ENCODE results near the gene RFC4. TPM values are rescaled to one million over a fixed set of nuclear protein-coding genes. Genes with fewer than 3 reads are reported as not detected.
"Not testable (repeated sequence)": the region's sequence is repeated elsewhere in the genome, so short reads cannot be mapped to it uniquely, and the experiment has no call there.

Gene RFC4
- total and polyA plus RNA-seq, 4 experiments from 2014 or later: 18.4 to 24.6 (median 20.2) TPM

- no peaks in the 10 kb centered on the region for H3K4me1 ChIP-seq (ENCODE audit: insufficient read depth, low read length)
- Mint-ChIP-seq H3K4me1 (peaks cover 0 to 2% (median 0%) of the 10 kb centered on the region in 4 donors), H3K9me3 (no peaks in the 10 kb centered on the region), H3K27me3 (peaks cover 0 to 2% of the 10 kb centered on the region in 2 donors), H3K36me3 (no peaks in the 10 kb centered on the region), H3K4me3 (no peak overlapping the region), H3K27ac (no peak overlapping the region)
- no peak for DNase-seq
- intact Hi-C loops (cut with micrococcal nuclease): no loop called here
- no peaks in the 10 kb centered on the region for H3K9me3 ChIP-seq (ENCODE audit: control insufficient read depth in 1 of 2, low read length in 2 of 2)
- CTCF ChIA-PET (ENCODE audit: partially characterized antibody): interaction anchor here (1.4 to 9.8 kb wide), 3 partner anchors 46 to 836 kb away, joined by 7 to 278 read pairs (median 11); partner anchors contain the start of gene AHSG
- H3K36me3 ChIP-seq (ENCODE audit: insufficient read depth, low read length): no peaks in the 10 kb centered on the region
- no peak overlapping the region for H3K4me3 ChIP-seq (ENCODE audit: low read length in 2 of 2)
- POLR2A ChIA-PET (ENCODE audit: partially characterized antibody): interaction anchor here (2.3 kb wide), 1 partner anchor 35 kb away, joined by 10 read pairs; the partner anchor contains the start of gene EIF4A2
- no peaks in the 10 kb centered on the region for H3K27me3 ChIP-seq (ENCODE audit: insufficient read depth, low read length)
- H3K27ac ChIP-seq (ENCODE audit: low read depth, low read length): no peak overlapping the region
These were observed 12.2 kb upstream of the RFC4 start for GRCh38 chr3:186818516-186818915.

GRCh38 chr3:186815435-186815834, 9.2 kb upstream of the RFC4 start:
- POLR2A ChIA-PET (ENCODE audit: partially characterized antibody): no interaction called here
- Mint-ChIP-seq H3K27ac (no peak overlapping the region), H3K9me3 (no peaks in the 10 kb centered on the region), H3K27me3 (peaks cover 2% of the 10 kb centered on the region in 2 donors), H3K4me3 (no peak overlapping the region), H3K4me1 (peaks cover 0 to 2% (median 0%) of the 10 kb centered on the region in 4 donors), H3K36me3 (no peaks in the 10 kb centered on the region)
- DNase-seq: no peak
- intact Hi-C loops (cut with micrococcal nuclease): no loop called here
- H3K36me3 ChIP-seq (ENCODE audit: insufficient read depth, low read length): no peaks in the 10 kb centered on the region
- no peaks in the 10 kb centered on the region for H3K27me3 ChIP-seq (ENCODE audit: insufficient read depth, low read length)
- H3K9me3 ChIP-seq (ENCODE audit: control insufficient read depth in 1 of 2, low read length in 2 of 2): no peaks in the 10 kb centered on the region
- CTCF ChIA-PET (ENCODE audit: partially characterized antibody): no interaction called here
- H3K27ac ChIP-seq (ENCODE audit: low read depth, low read length): no peak overlapping the region
- H3K4me1 ChIP-seq (ENCODE audit: insufficient read depth, low read length): no peaks in the 10 kb centered on the region
- no peak overlapping the region for H3K4me3 ChIP-seq (ENCODE audit: low read length in 2 of 2)

DNA sequence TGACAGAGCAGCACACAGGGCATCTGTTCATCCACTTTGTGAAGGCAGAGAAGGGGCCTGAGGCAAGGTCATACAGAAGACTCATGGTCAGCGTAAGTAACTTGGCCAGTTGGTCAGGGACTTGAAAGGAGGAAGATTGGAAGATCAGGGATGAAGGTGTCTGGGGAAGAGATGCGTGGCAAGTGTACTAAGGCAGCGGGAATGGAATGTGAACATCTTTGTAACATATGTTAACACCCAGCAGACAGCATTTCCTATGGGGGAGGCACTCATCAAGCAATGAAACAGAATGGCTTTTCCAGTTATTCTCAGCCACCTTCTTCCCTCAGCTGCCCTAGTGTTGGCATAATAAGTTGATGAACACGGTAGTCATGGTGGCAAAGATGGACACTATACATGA, 7.8 kb upstream of the RFC4 start:
- Mint-ChIP-seq H3K9me3 (no peaks in the 10 kb centered on the region), H3K4me3 (no peak overlapping the region), H3K36me3 (no peaks in the 10 kb centered on the region), H3K27me3 (peaks cover 2% of the 10 kb centered on the region in 2 donors), H3K4me1 (no peaks in the 10 kb centered on the region), H3K27ac (no peak overlapping the region)
- POLR2A ChIA-PET (ENCODE audit: partially characterized antibody): no interaction called here
- Histone ChIP-seq H3K9me3 (ENCODE audit: control insufficient read depth in 1 of 2, low read length in 2 of 2) (no peaks in the 10 kb centered on the region), H3K27me3 (ENCODE audit: insufficient read depth, low read length) (no peaks in the 10 kb centered on the region), H3K27ac (ENCODE audit: low read depth, low read length) (no peak overlapping the region), H3K4me1 (ENCODE audit: insufficient read depth, low read length) (no peaks in the 10 kb centered on the region), H3K36me3 (ENCODE audit: insufficient read depth, low read length) (no peaks in the 10 kb centered on the region), H3K4me3 (ENCODE audit: low read length in 2 of 2) (no peak overlapping the region)
- intact Hi-C loops (cut with micrococcal nuclease): no loop called here
- CTCF ChIA-PET (ENCODE audit: partially characterized antibody): interaction anchor here (0.8 to 1.0 kb wide), 2 partner anchors 11 to 199 kb away, joined by 3 read pairs; no protein-coding TSS in a partner anchor
- DNase-seq: no peak

DNA sequence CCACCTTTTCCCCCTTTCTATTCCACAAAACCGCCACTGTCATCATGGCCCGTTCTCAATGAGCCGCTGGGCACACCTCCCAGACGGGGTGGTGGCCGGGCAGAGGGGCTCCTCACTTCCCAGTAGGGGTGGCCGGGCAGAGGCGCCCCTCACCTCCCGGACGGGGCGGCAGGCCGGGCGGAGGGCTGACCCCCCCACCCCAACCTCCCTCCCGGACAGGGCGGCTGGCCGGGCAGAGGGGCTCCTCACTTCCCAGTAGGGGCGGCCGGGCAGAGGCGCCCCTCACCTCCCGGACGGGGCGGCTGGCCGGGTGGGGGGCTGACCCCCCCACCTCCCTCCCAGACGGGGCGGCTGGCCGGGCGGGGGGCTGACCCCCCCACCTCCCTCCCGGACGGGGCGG, 5.0 kb upstream of the RFC4 start:
- H3K27me3 Mint-ChIP-seq; H3K4me1 ChIP-seq (ENCODE audit: insufficient read depth, low read length); intact Hi-C loops (cut with micrococcal nuclease); H3K36me3 Mint-ChIP-seq; H3K4me3 ChIP-seq (ENCODE audit: low read length in 2 of 2); DNase-seq; H3K9me3 Mint-ChIP-seq; H3K27ac ChIP-seq (ENCODE audit: low read depth, low read length); H3K4me3 Mint-ChIP-seq; H3K27ac Mint-ChIP-seq; H3K27me3 ChIP-seq (ENCODE audit: insufficient read depth, low read length); H3K9me3 ChIP-seq (ENCODE audit: control insufficient read depth in 1 of 2, low read length in 2 of 2); H3K36me3 ChIP-seq (ENCODE audit: insufficient read depth, low read length): not testable (repeated sequence)
- POLR2A ChIA-PET (ENCODE audit: partially characterized antibody): interaction anchor here (7.5 kb wide), 1 partner anchor 27 kb away, joined by 160 read pairs; the partner anchor contains the start of gene EIF4A2
- CTCF ChIA-PET (ENCODE audit: partially characterized antibody): interaction anchor here (1.2 kb wide), 1 partner anchor 10 kb away, joined by 3 read pairs; no protein-coding TSS in a partner anchor
- peaks cover 6 to 13% (median 9%) of the 10 kb centered on the region in 4 donors for H3K4me1 Mint-ChIP-seq

DNA sequence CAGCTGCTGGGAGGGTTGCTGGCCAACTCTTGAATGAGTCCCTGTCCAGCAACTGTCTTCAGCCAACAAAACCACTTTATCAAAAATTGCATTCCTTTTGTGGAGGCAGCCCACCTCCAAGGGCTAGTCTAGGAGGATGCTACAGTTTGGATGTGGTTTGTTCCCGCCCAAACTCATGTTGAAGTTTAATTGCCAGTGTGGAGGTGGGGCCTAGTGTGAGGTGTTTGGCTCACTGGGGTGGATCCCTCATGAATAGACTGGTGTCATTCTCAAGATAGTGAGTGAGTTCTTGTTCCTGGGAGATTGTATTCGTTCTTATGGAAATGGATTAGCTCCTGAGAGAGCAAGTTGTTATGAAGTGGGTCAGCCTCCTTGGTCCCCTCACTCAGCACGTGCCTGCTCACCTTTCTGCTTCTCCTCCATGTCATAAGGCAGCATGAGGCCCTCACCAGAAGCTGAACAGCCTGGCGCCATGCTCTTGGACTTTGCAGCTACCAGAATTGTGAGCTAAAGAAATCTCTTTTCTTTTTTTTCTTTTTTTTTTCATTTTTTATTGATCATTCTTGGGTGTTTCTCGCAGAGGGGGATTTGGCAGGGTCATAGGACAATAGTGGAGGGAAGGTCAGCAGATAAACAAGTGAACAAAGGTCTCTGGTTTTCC, 4.2 kb upstream of the RFC4 start:
- intact Hi-C loops (cut with micrococcal nuclease): no loop called here
- no peaks in the 10 kb centered on the region for H3K9me3 ChIP-seq (ENCODE audit: control insufficient read depth in 1 of 2, low read length in 2 of 2)

GRCh38 chr3:186807231-186807630, 949 bp upstream of the RFC4 start:
- intact Hi-C loops (cut with micrococcal nuclease): loop anchor here (5.0 kb wide), 1 partner anchor 35 kb away; no protein-coding TSS in a partner anchor
- H3K27me3 Mint-ChIP-seq: no peaks in the 10 kb centered on the region
- POLR2A ChIA-PET (ENCODE audit: partially characterized antibody): interaction anchor here (0.6 to 7.5 kb wide), 8 partner anchors 15 to 240 kb away, joined by 3 to 160 read pairs (median 6); partner anchors contain the start of genes EIF4A2 and TBCCD1
- H3K9me3 Mint-ChIP-seq: no peaks in the 10 kb centered on the region
- no peaks in the 10 kb centered on the region for H3K36me3 ChIP-seq (ENCODE audit: insufficient read depth, low read length)
- CTCF ChIA-PET (ENCODE audit: partially characterized antibody): interaction anchor here (1.0 to 3.4 kb wide), 3 partner anchors 14 to 190 kb away, joined by 3 to 20 read pairs (median 14); no protein-coding TSS in a partner anchor
- no peak for DNase-seq
- H3K9me3 ChIP-seq (ENCODE audit: control insufficient read depth in 1 of 2, low read length in 2 of 2): no peaks in the 10 kb centered on the region
- H3K36me3 Mint-ChIP-seq: peaks cover 4 to 14% of the 10 kb centered on the region in 2 donors
- no peaks in the 10 kb centered on the region for H3K27me3 ChIP-seq (ENCODE audit: insufficient read depth, low read length)
- H3K27ac ChIP-seq (ENCODE audit: low read depth, low read length): peak overlapping the region; percentile 93
- peak overlapping the region in 1 of 2 donors; percentile 98 for H3K4me3 ChIP-seq (ENCODE audit: low read length in 2 of 2)
- peak overlapping the region; percentile 93 to 98 (median 96) for H3K4me3 Mint-ChIP-seq
- H3K27ac Mint-ChIP-seq: peak overlapping the region; percentile 89 to 97 (median 95)
- H3K4me1 ChIP-seq (ENCODE audit: insufficient read depth, low read length): peaks cover 18% of the 10 kb centered on the region
- peaks cover 11 to 33% (median 17%) of the 10 kb centered on the region in 4 donors for H3K4me1 Mint-ChIP-seq

More for the DNA sequence above, 4.2 kb upstream of the RFC4 start:
- H3K4me1 ChIP-seq (ENCODE audit: insufficient read depth, low read length): peaks cover 13% of the 10 kb centered on the region
- H3K27me3 ChIP-seq (ENCODE audit: insufficient read depth, low read length): no peaks in the 10 kb centered on the region
- peaks cover 2% of the 10 kb centered on the region in 2 donors for H3K27me3 Mint-ChIP-seq
- POLR2A ChIA-PET (ENCODE audit: partially characterized antibody): interaction anchor here (1.1 to 7.5 kb wide), 2 partner anchors 23 to 26 kb away, joined by 4 to 160 read pairs; partner anchors contain the start of gene EIF4A2
- no peak overlapping the region for H3K4me3 ChIP-seq (ENCODE audit: low read length in 2 of 2)
- H3K4me1 Mint-ChIP-seq: peaks cover 10 to 22% (median 11%) of the 10 kb centered on the region in 4 donors
- no peaks in the 10 kb centered on the region for H3K9me3 Mint-ChIP-seq
- no peaks in the 10 kb centered on the region for H3K36me3 ChIP-seq (ENCODE audit: insufficient read depth, low read length)
- H3K27ac ChIP-seq (ENCODE audit: low read depth, low read length): no peak overlapping the region
- no peak overlapping the region for H3K4me3 Mint-ChIP-seq
- no peak for DNase-seq
- no peak overlapping the region for H3K27ac Mint-ChIP-seq
- peaks cover 0 to 4% of the 10 kb centered on the region in 2 donors for H3K36me3 Mint-ChIP-seq
- CTCF ChIA-PET (ENCODE audit: partially characterized antibody): interaction anchor here (1.2 kb wide), 1 partner anchor 11 kb away, joined by 3 read pairs; no protein-coding TSS in a partner anchor

DNA sequence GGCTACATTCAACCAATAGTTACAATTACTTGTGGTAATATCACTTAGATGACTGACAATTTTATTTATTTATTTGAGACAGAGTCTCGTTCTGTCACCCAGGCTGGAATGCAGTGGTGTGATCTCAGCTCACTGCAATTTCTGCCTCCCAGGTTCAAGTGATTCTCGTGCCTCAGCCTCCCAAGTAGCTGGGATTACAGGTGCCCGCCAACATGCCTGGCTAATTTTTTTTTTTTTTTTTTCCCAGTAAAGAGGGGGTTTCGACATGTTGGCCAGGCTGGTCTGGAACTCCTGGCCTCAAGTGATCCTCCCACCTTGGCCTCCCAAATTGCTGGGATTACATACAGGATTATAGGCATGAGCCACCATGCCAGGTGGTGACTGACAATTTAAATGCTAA, 2.8 kb downstream of the RFC4 start:
- H3K4me1 Mint-ChIP-seq: peaks cover 19 to 49% (median 29%) of the 10 kb centered on the region in 4 donors
- H3K27me3 Mint-ChIP-seq; H3K27ac Mint-ChIP-seq; H3K9me3 Mint-ChIP-seq; H3K9me3 ChIP-seq (ENCODE audit: control insufficient read depth in 1 of 2, low read length in 2 of 2); H3K27ac ChIP-seq (ENCODE audit: low read depth, low read length); H3K27me3 ChIP-seq (ENCODE audit: insufficient read depth, low read length); H3K36me3 ChIP-seq (ENCODE audit: insufficient read depth, low read length); intact Hi-C loops (cut with micrococcal nuclease); H3K4me3 Mint-ChIP-seq; H3K4me3 ChIP-seq (ENCODE audit: low read length in 2 of 2); DNase-seq: not testable (repeated sequence)
- ChIA-PET CTCF (ENCODE audit: partially characterized antibody) (interaction anchor here (0.8 to 0.9 kb wide), 2 partner anchors 11 to 336 kb away, joined by 3 read pairs; partner anchors contain the start of gene RPL39L), POLR2A (ENCODE audit: partially characterized antibody) (interaction anchor here (2.4 to 7.5 kb wide), 3 partner anchors 15 to 19 kb away, joined by 30 to 160 read pairs (median 45); partner anchors contain the start of gene EIF4A2)
- peaks cover 17 to 29% of the 10 kb centered on the region in 2 donors for H3K36me3 Mint-ChIP-seq
- peaks cover 41% of the 10 kb centered on the region for H3K4me1 ChIP-seq (ENCODE audit: insufficient read depth, low read length)
